GM21825 (cell line): ENCODE measurements around the gene HOXA4.

Source experiments
- ATAC-seq: cut with Tn5 transposase; IDR thresholded peaks from one replicate; pipeline ENCODE4 v1.9.1; 2021; ENCODE audit warnings: mild to moderate bottlenecking, moderate library complexity; ENCODE audit not compliant: unreplicated experiment

HOXA4 gene

GRCh38 chr7:27117887-27118491 is 12.6 kb downstream of the HOXA4 start:
- ATAC-seq = no peak

GRCh38 chr7:27116962-27117886 is 13.3 kb downstream of the HOXA4 start:
- ATAC-seq = no peak

- ATAC-seq = no peak
These were observed 14.3 kb downstream of the HOXA4 start for GRCh38 chr7:27116031-27116961.

GRCh38 chr7:27115221-27116026 is 15.1 kb downstream of the HOXA4 start:
- ATAC-seq = no peak

GRCh38 chr7:27114881-27115220 is 15.7 kb downstream of the HOXA4 start:
- ATAC-seq = no peak

GRCh38 chr7:27113991-27114769 is 16.4 kb downstream of the HOXA4 start:
- no peak for ATAC-seq

- no peak for ATAC-seq
These were observed 17.3 kb downstream of the HOXA4 start for GRCh38 chr7:27112955-27113949.

GRCh38 chr7:27112361-27112760 is 18.2 kb downstream of the HOXA4 start:
- no peak for ATAC-seq

GRCh38 chr7:27111751-27112277 is 18.7 kb downstream of the HOXA4 start:
- no peak for ATAC-seq

GRCh38 chr7:27111042-27111750 is 19.4 kb downstream of the HOXA4 start:
- ATAC-seq = no peak

GRCh38 chr7:27110186-27111031 is 20.1 kb downstream of the HOXA4 start:
- no peak for ATAC-seq

- no peak for ATAC-seq
These were observed 20.9 kb downstream of the HOXA4 start for GRCh38 chr7:27109466-27110185.

GRCh38 chr7:27108390-27109127 is 22.0 kb downstream of the HOXA4 start:
- ATAC-seq = no peak

GRCh38 chr7:27107391-27108381 is 22.9 kb downstream of the HOXA4 start:
- ATAC-seq = no peak
